HUES6 (cell line): ENCODE results near the gene KLF11.

Experiments
- H3K27ac ChIP-seq: 2 replicates; pipeline ENCODE4 v1.7.0; 2013; ENCODE audit warnings: low read depth, mild to moderate bottlenecking, low read length, inconsistent platforms
- H3K27me3 ChIP-seq: 2 replicates; pipeline ENCODE4 v1.6.1; 2013; ENCODE audit warnings: low read length; ENCODE audit not compliant: control insufficient read depth, insufficient read depth
- H3K36me3 ChIP-seq: 2 replicates; pipeline ENCODE4 v1.6.1; 2013; ENCODE audit warnings: low read length; ENCODE audit not compliant: control insufficient read depth, insufficient read depth
- H3K4me1 ChIP-seq: 2 replicates; pipeline ENCODE4 v1.6.1; 2013; ENCODE audit warnings: low read length; ENCODE audit not compliant: control insufficient read depth, insufficient read depth
- H3K4me3 ChIP-seq: 2 replicates; pipeline ENCODE4 v1.5.1; 2013; ENCODE audit warnings: low read depth, low read length
- H3K9ac ChIP-seq: one replicate; pipeline ENCODE4 v1.6.1; 2013; ENCODE audit warnings: mild to moderate bottlenecking, low read length
- H3K9me3 ChIP-seq: 2 replicates; pipeline ENCODE4 v1.6.1; 2013; ENCODE audit warnings: low read depth, low read length; ENCODE audit not compliant: control insufficient read depth, insufficient read depth

KLF11 gene

DNA sequence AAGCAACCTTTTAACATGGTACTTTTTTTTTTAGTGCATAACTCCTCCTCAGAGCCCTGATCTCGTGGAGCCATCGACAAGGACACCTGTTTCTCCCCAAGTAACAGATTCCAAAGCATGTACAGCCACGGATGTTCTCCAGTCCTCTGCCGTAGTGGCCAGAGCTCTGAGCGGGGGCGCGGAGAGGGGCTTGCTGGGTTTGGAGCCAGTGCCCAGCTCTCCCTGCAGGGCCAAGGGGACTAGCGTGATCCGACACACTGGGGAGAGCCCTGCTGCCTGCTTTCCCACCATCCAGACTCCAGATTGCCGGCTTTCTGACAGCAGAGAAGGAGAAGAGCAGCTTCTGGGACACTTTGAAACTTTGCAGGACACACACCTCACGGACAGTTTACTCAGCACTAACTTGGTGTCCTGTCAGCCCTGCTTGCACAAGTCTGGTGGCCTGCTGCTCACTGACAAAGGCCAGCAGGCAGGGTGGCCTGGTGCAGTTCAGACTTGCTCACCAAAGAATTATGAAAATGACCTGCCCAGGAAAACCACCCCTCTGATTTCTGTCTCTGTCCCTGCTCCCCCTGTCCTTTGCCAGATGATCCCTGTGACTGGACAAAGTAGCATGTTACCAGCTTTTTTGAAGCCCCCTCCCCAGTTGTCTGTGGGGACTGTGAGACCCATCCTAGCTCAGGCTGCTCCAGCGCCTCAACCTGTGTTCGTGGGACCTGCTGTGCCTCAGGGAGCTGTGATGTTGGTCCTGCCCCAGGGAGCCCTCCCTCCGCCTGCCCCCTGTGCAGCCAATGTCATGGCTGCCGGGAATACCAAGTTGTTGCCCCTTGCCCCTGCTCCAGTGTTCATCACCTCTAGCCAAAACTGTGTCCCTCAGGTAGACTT lies 4.5 kb downstream of the KLF11 start:
- Histone ChIP-seq H3K4me1 (peaks cover 4% of the 10 kb centered on the region; the same call in 1 of the 2 replicates), H3K4me3 (no peak overlapping the region), H3K27me3 (no peaks in the 10 kb centered on the region), H3K9me3 (no peaks in the 10 kb centered on the region), H3K36me3 (peaks cover 44% of the 10 kb centered on the region), H3K9ac (no peak overlapping the region), H3K27ac (no peak overlapping the region)

DNA sequence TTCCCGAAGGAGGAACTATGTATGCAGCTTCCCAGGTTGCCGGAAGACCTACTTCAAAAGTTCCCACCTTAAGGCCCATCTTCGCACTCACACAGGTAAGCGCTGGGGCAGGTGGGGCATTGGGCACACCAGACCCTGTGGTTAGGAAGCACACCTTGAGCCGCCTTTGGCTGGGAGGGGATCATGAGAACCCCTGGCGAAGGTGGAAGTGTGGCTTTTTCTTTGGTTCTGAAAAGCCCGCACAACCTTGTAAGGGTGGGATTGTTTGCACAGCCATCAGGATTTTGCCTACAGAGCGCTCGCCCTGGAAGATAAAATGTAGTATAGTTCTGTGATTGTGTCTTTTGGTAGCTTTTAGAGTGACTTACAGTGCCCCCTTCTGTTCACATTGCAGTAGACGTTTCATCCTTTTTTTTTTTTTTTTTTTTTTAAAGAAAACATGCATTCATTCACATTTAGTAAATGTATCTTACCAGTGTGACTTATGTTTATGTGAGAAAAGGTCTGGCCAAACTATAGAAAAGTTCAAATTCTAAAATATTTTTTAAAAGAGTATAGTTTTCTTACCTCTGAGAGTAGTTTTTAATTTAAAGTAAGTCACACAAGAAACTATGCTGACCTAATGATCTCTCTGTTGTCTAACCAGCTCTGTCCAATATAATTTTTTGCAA lies 5.3 kb downstream of the KLF11 start:
- Histone ChIP-seq H3K27me3 (no peaks in the 10 kb centered on the region), H3K9me3 (no peaks in the 10 kb centered on the region), H3K9ac (no peak overlapping the region), H3K4me1 (peaks cover 10% of the 10 kb centered on the region), H3K27ac (no peak overlapping the region), H3K4me3 (no peak overlapping the region), H3K36me3 (peaks cover 52% of the 10 kb centered on the region)

DNA sequence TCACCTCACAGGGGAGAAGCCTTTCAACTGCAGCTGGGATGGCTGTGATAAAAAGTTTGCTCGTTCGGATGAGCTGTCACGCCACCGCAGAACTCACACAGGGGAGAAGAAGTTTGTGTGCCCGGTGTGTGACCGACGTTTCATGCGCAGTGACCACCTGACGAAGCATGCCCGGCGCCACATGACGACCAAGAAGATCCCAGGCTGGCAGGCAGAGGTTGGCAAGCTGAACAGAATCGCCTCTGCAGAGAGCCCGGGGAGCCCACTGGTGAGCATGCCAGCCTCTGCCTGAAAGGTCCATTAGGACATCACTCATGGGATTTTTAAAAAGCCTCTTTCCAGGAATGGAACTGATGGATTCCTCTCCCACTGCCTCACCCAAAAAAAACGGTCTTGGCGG lies 8.9 kb downstream of the KLF11 start:
- H3K4me1 ChIP-seq, result peaks cover 20% of the 10 kb centered on the region
- H3K4me3 ChIP-seq, result no peak overlapping the region
- no peak overlapping the region for H3K27ac ChIP-seq
- H3K9ac ChIP-seq, result no peak overlapping the region
- peaks cover 48% of the 10 kb centered on the region for H3K36me3 ChIP-seq
- H3K27me3 ChIP-seq, result no peaks in the 10 kb centered on the region
- no peaks in the 10 kb centered on the region for H3K9me3 ChIP-seq

DNA sequence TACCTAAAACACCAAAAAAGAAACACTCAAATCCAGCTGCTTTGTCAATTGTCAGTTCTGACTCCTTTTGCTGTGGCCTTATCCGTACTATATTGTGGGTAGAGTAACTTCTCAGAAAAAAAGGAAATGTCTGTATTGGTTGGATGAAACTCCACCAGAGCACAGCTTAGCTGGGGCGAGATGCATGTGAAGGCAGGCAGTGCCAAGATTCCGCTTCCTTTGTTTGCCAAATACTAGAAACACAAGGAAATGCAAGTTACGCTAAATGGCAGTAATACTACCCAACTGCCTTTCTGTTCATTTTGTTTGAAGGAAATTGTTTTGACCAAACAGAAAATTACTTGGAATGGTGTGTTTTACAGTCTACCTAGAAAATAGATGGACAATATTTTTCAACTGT lies 10.0 kb downstream of the KLF11 start:
- Histone ChIP-seq H3K9ac (no peak overlapping the region), H3K36me3 (peaks cover 37% of the 10 kb centered on the region), H3K4me3 (no peak overlapping the region), H3K27me3 (no peaks in the 10 kb centered on the region), H3K4me1 (peaks cover 27% of the 10 kb centered on the region), H3K9me3 (no peaks in the 10 kb centered on the region), H3K27ac (no peak overlapping the region)

DNA sequence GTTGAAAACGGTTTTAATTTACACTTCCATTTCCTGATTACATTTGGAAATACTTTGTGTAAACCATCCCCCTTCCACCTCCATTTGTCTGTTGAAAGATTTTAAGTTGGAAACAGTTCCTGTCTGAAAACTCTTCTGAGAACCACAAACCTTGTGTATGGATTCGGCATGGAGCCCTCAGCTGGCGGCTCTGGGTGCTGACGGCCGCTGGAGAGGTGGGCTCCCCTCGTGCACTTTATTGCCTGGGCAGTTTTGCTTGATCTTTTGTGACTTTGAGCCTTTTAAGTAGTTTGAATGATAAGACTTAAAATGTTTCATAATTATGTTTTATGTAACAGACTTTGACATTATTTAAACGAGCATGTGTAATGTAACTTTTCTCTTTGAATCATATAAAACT lies 11.1 kb downstream of the KLF11 start:
- Histone ChIP-seq H3K4me3 (no peak overlapping the region), H3K4me1 (peaks cover 26% of the 10 kb centered on the region), H3K36me3 (peaks cover 28% of the 10 kb centered on the region), H3K27me3 (no peaks in the 10 kb centered on the region), H3K9me3 (no peaks in the 10 kb centered on the region), H3K27ac (no peak overlapping the region), H3K9ac (no peak overlapping the region)

DNA sequence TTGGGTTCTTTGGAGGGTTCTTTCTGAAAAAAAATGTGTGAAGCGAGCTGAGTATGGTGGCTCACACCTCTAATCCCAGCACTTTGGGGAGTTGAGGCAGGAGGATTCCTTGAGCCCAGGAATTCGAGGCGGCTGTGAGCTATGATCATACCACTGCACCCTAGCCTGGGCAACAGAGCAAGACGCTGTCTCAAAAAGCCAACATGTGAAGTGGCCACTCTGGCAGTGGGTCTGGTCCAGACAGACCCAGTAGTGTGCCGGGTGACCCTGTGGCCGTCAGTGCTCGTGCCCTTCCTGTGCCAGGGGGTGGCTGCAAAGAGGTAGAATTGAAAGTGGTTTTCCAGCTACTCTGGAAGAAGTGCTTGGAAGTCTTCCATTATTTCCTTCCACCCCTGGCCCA lies 11.6 kb downstream of the KLF11 start:
- no peak overlapping the region for H3K9ac ChIP-seq
- H3K4me1 ChIP-seq, result peaks cover 26% of the 10 kb centered on the region
- H3K27ac ChIP-seq, result no peak overlapping the region
- H3K36me3 ChIP-seq, result peaks cover 23% of the 10 kb centered on the region
- no peaks in the 10 kb centered on the region for H3K27me3 ChIP-seq
- H3K9me3 ChIP-seq, result no peaks in the 10 kb centered on the region
- no peak overlapping the region for H3K4me3 ChIP-seq

DNA sequence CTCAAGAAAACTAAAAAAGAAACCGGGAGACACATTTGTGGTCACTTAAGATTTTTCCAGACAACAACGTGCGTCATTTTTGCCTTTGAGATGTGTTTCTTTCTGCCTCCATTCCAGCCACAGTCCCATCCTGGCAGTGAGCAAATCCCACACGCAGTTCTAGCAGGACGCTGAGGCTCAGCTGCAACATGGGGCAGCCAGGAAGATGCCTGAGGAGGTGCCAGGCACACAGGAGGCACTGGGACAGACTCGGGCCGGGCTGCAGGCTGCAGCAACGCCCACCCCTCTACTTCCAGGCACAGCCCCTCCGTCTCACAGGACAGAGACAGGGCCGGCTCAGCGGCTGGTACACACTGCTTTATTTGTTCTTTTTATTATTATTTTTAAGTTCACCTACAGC lies 13.1 kb downstream of the KLF11 start:
- no peak overlapping the region for H3K9ac ChIP-seq
- H3K4me1 ChIP-seq, result peaks cover 26% of the 10 kb centered on the region
- H3K9me3 ChIP-seq, result no peaks in the 10 kb centered on the region
- no peak overlapping the region for H3K27ac ChIP-seq
- peak overlapping the region; percentile 58 for H3K4me3 ChIP-seq
- H3K36me3 ChIP-seq, result peaks cover 22% of the 10 kb centered on the region
- H3K27me3 ChIP-seq, result no peaks in the 10 kb centered on the region

DNA sequence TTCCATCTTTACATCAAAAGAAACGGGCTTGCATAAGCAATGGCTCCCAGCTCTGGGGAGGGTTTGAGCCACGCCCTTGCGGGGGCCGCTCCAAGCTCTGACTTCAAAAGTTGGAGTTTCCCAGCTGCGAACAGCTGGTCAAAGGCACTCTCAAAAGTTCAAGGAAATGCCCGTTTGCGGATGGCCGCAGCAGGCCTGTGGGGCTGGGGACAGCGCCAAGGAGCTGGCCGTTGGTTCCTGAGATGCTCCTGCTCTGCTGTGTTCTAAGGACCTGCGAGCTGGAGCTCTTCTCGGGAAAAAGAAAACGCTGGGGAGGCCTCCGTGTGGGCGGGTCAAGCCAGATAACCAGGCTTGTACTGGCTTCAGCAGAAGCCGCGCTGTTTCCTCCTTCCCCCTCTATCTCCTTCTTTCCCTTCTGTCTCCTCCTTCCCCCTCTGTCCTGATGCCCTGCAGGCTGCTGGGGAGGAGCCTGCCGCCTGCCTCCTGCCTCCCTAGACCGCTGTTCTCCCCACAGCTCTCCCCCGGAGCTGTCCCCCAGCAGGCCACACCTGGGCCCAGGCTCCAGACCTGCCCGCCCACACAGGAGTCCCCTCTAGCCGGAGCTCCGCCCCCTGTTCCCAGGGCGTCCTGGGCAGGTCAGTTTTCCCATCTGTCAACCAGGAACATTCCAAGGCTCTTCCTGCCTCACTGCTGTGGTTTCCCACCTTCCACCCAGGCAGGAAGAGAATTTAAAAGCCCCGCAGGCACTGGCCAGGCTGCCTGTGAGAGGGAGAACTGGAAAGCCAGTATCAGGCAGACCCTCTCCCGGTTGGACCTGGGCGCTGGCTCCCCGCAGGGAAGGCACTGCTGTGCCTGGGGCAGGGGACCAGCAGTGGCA lies 14.1 kb downstream of the KLF11 start:
- peaks cover 28% of the 10 kb centered on the region for H3K4me1 ChIP-seq
- no peaks in the 10 kb centered on the region for H3K9me3 ChIP-seq
- no peaks in the 10 kb centered on the region for H3K27me3 ChIP-seq
- peak overlapping the region; percentile 46 for H3K9ac ChIP-seq
- peak overlapping the region; percentile 58 for H3K4me3 ChIP-seq
- H3K36me3 ChIP-seq, result peaks cover 15% of the 10 kb centered on the region; the same call in 1 of the 2 replicates
- H3K27ac ChIP-seq, result peak overlapping the region; percentile 10; the same call in 1 of the 2 replicates

DNA sequence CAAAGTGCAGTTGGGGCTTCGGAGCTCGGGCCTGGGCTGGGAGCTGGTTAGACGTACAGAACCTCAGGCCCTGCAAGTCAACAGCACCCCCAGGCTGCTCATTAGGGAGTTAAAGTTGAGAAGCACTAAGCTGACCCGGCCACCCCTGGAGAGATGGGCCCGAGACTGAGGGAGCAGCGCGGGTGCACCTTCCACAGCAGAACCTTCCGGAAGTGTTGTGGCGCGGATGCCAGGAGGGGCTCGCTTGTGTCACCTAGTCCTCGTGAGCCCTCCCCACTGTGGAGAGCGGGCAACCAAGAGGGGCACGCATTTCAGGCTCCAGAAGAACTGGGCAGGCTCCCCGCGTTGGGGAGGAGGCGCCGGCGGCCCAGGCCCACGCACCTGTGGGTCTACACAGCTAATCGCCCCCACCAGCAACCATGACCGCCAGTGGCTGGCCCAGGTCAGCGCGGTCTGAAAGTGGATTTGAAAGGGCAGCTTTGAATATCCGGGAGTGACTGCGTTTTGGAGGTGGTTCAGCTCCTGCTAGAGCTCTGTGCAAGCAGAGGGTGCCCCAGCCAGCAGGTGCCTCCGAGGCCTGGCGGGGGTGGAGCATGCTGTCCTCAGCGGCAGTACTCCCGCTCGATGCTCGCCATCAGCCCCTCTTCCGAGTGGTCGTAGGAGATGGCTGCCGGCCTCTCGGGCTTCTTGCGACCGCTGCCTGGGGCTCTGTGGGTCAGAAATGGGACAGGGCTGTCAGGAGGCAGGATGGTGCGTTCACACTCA lies 15.1 kb downstream of the KLF11 start:
- peak overlapping the region; percentile 46 for H3K9ac ChIP-seq
- H3K27ac ChIP-seq, result no peak overlapping the region; the same call in 1 of the 2 replicates

DNA sequence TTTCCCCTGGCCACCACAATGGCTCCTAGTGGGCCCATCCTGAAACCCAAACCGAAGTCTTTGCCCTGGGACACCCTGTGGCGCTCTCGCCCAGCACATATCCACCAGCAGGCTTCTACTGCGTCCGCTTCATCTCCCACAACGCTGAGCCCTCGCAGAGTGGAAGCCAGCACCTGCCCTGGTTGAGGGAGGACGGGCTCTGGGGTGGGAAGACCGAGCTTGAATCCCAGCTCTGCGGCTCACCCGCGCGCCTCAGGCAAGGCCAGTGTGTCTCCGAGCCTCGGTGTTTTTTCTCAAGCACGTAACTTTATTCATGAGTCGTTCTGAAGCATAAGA lies 15.6 kb downstream of the KLF11 start:
- H3K4me1 ChIP-seq, result peaks cover 22% of the 10 kb centered on the region
- H3K36me3 ChIP-seq, result peaks cover 3% of the 10 kb centered on the region; the same call in 1 of the 2 replicates
- no peaks in the 10 kb centered on the region for H3K27me3 ChIP-seq
- no peak overlapping the region for H3K27ac ChIP-seq
- no peak overlapping the region for H3K4me3 ChIP-seq
- H3K9me3 ChIP-seq, result no peaks in the 10 kb centered on the region
- no peak overlapping the region for H3K9ac ChIP-seq

More for the DNA sequence above, 15.1 kb downstream of the KLF11 start:
- Histone ChIP-seq H3K36me3 (peaks cover 7% of the 10 kb centered on the region; the same call in 1 of the 2 replicates), H3K4me1 (peaks cover 23% of the 10 kb centered on the region), H3K4me3 (0 out of 2 replicates have a peak overlapping the region, but pooled peaks have one; percentile 58), H3K9me3 (no peaks in the 10 kb centered on the region), H3K27me3 (no peaks in the 10 kb centered on the region)
